GM12878 (cell line): ENCODE data around the gene FAM89B. TPM values are rescaled to one million over a fixed set of nuclear protein-coding genes. Genes with fewer than 3 reads are reported as not detected.

Experiments used
- ATAC-seq: fragments of 200-7000 bp; cut with Tn5 transposase; 3 replicates; pipeline ENCODE4 v1.9.1; 2020; ENCODE audit warnings: mild to moderate bottlenecking, moderate library complexity
- BruUV-seq: library from RNA; stranded (reverse); fragments of 400-500 nt; replicated peaks from 2 replicates; lab custom pipeline; 2021; lab: Mats Ljungman, UMichigan
- CTCF ChIA-PET: fragments of 300-600 bp; sonication (Branson Sonifier 250); formaldehyde crosslinking; extraction: SDS; loops from one replicate; lab custom pipeline; 2021; ENCODE audit warnings: inconsistent platforms; lab: Yijun Ruan, JAX
- POLR2A ChIA-PET: fragments of 350-600 bp; formaldehyde crosslinking; extraction: SDS; loops from one replicate; lab custom pipeline; 2021; ENCODE audit warnings: inconsistent platforms; lab: Charles Lee
- RAD21 ChIA-PET: fragments of 300-600 bp; sonication (Branson Sonifier 250); formaldehyde crosslinking; loops from one replicate; lab custom pipeline; 2023; ENCODE audit warnings: antibody characterized with exemption; ENCODE audit not compliant: unreplicated experiment; lab: Charles Lee
- SMC1A ChIA-PET: fragments of 300-600 bp; sonication (Branson Sonifier 250); formaldehyde crosslinking; loops from one replicate; lab custom pipeline; 2023; ENCODE audit not compliant: unreplicated experiment, uncharacterized antibody; lab: Charles Lee
- DNase-seq: peaks from one replicate; pipeline ENCODE4 v3.0.0-alpha.2; 2011; ENCODE audit warnings: low read depth, low spot score
- FAIRE-seq: peaks from 3 replicates; lab custom pipeline; 2011; peaks lifted over from hg19 to GRCh38; lab: Jason Lieb, UNC
- H2AFZ ChIP-seq: 2 replicates; pipeline ENCODE4 v1.6.0; 2011; ENCODE audit warnings: low read depth, low read length, control low read depth; ENCODE audit not compliant: control insufficient read depth
- H3K27ac ChIP-seq: 2 replicates; pipeline ENCODE4 v1.5.1; 2011; ENCODE audit warnings: control low read depth; ENCODE audit not compliant: control insufficient read depth, insufficient read depth
- H3K27me3 ChIP-seq, 2 experiments: replicated peaks in 1 of 2; 2 replicates each; pipeline versions ENCODE4 v1.6.0 to v1.6.1; 2011; ENCODE audit warnings: low read length in 1 of 2; ENCODE audit not compliant: control insufficient read depth in 2 of 2, insufficient read depth in 2 of 2
- H3K36me3 ChIP-seq, 2 experiments: 2 replicates each; pipeline ENCODE4 v1.5.1; 2011; ENCODE audit warnings: low read length in 1 of 2; ENCODE audit not compliant: control insufficient read depth in 2 of 2, insufficient read depth in 2 of 2
- H3K4me1 ChIP-seq: 2 replicates; pipeline ENCODE4 v1.6.1; 2011; ENCODE audit warnings: mild to moderate bottlenecking, low read length, moderate library complexity, mixed read lengths; ENCODE audit not compliant: control insufficient read depth, insufficient read depth
- H3K4me2 ChIP-seq: 2 replicates; pipeline ENCODE4 v1.6.0; 2011; ENCODE audit warnings: control low read depth; ENCODE audit not compliant: control insufficient read depth, insufficient read depth
- H3K4me3 ChIP-seq: fragments of 200-600 bp; sonication (generic); 2 replicates; pipeline ENCODE4 v1.5.1; 2016
- H3K79me2 ChIP-seq: 2 replicates; pipeline ENCODE4 v1.6.0; 2011; ENCODE audit warnings: low read length; ENCODE audit not compliant: control insufficient read depth, insufficient read depth
- H3K9ac ChIP-seq: 2 replicates; pipeline ENCODE4 v1.8.0; 2011; ENCODE audit warnings: low read length, control low read depth, mixed read lengths; ENCODE audit not compliant: control insufficient read depth, insufficient read depth
- H3K9me3 ChIP-seq: replicated peaks from 3 replicates; pipeline ENCODE4 v1.5.1; 2011; ENCODE audit warnings: mild to moderate bottlenecking, low read length; ENCODE audit not compliant: control insufficient read depth, insufficient read depth
- H4K20me1 ChIP-seq: 2 replicates; pipeline ENCODE4 v1.6.0; 2011; ENCODE audit not compliant: control insufficient read depth, insufficient read depth
- BHLHE40 ChIP-seq, 2 experiments: fragments of 450-650 bp in 1 of 2; IDR thresholded peaks; 2 replicates each; pipeline ENCODE4 v1.6.1; 2011 to 2017; ENCODE audit warnings: low read depth in 2 of 2, borderline replicate concordance in 1 of 2, improper control_type of control experiment in 1 of 2, low read length in 1 of 2, mild to moderate bottlenecking in 1 of 2
- CREB1 ChIP-seq: IDR thresholded peaks from 2 replicates; pipeline ENCODE4 v1.6.1; 2012; ENCODE audit warnings: low read depth, mild to moderate bottlenecking, inconsistent platforms
- CTCF ChIP-seq, 3 experiments: IDR thresholded peaks in 2 of 3; conservative IDR thresholded peaks in 1 of 3; 2 replicates each; pipeline ENCODE4 v1.5.1; 2011; ENCODE audit warnings: low read depth in 3 of 3, low read length in 3 of 3, mild to moderate bottlenecking in 3 of 3, control low read depth in 2 of 3, moderate library complexity in 2 of 3, inconsistent platforms in 1 of 3, mixed read lengths in 1 of 3; ENCODE audit not compliant: control insufficient read depth in 2 of 3, insufficient read depth in 1 of 3; ENCODE audit errors: extremely low read depth in 1 of 3
- DPF2 ChIP-seq: fragments of 450-650 bp; IDR thresholded peaks from 2 replicates; pipeline ENCODE4 v1.6.1; 2017; ENCODE audit warnings: mild to moderate bottlenecking
- EGR1 ChIP-seq, 2 experiments: IDR thresholded peaks; 1 replicate in 1 of 2; 2 replicates in 1 of 2; pipeline ENCODE4 v1.6.1; 2011 to 2012; ENCODE audit warnings: low read depth in 2 of 2, low read length in 2 of 2, borderline replicate concordance in 1 of 2, mild to moderate bottlenecking in 1 of 2, moderate library complexity in 1 of 2
- MEF2A ChIP-seq: IDR thresholded peaks from 2 replicates; pipeline ENCODE4 v1.6.1; 2011; ENCODE audit warnings: low read depth, mild to moderate bottlenecking, low read length, moderate library complexity; ENCODE audit not compliant: insufficient read depth
- MLLT1 ChIP-seq: fragments of 450-650 bp; IDR thresholded peaks from 2 replicates; pipeline ENCODE4 v1.6.1; 2016; ENCODE audit warnings: mild to moderate bottlenecking
- PML ChIP-seq: IDR thresholded peaks from 2 replicates; pipeline ENCODE4 v1.6.1; 2012; ENCODE audit warnings: low read length, inconsistent platforms
- POLR2A ChIP-seq: IDR thresholded peaks from 2 replicates; pipeline ENCODE4 v1.6.1; 2011; ENCODE audit warnings: low read depth, mild to moderate bottlenecking, low read length
- POLR2AphosphoS2 ChIP-seq: IDR thresholded peaks from 2 replicates; pipeline ENCODE4 v1.6.1; 2011; ENCODE audit warnings: low read depth, mild to moderate bottlenecking, low read length, improper control_type of control experiment, moderate library complexity
- RAD21 ChIP-seq: IDR thresholded peaks from 2 replicates; pipeline ENCODE4 v1.6.1; 2011; ENCODE audit warnings: mild to moderate bottlenecking, low read depth, low read length, moderate library complexity; ENCODE audit not compliant: insufficient read depth
- RAD51 ChIP-seq: fragments of 450-650 bp; IDR thresholded peaks from 2 replicates; pipeline ENCODE4 v1.6.1; 2016; ENCODE audit warnings: moderate library complexity, mild to moderate bottlenecking, inconsistent platforms
- SIN3A ChIP-seq: IDR thresholded peaks from 2 replicates; pipeline ENCODE4 v1.6.1; 2012; ENCODE audit warnings: low read depth, low read length, improper control_type of control experiment
- SMC3 ChIP-seq: IDR thresholded peaks from 2 replicates; pipeline ENCODE4 v1.6.1; 2011; ENCODE audit warnings: low read length, improper control_type of control experiment, borderline replicate concordance
- ZNF217 ChIP-seq: fragments of 450-650 bp; IDR thresholded peaks from 2 replicates; pipeline ENCODE4 v1.6.1; 2017; ENCODE audit warnings: antibody characterized with exemption, mild to moderate bottlenecking
- ZNF24 ChIP-seq: fragments of 450-650 bp; IDR thresholded peaks from 2 replicates; pipeline ENCODE4 v1.6.1; 2017; ENCODE audit warnings: antibody characterized with exemption, mild to moderate bottlenecking
- WGBS: methylation state at CpG from one replicate; pipeline ENCODE4 v1.1.6; 2016; ENCODE audit warnings: low lambda C conversion rate; ENCODE audit not compliant: insufficient replicate concordance, insufficient coverage; ENCODE audit errors: missing lambda C conversion rate; 5-methylcytosine and 5-hydroxymethylcytosine counted together
- in situ Hi-C: fragments of 300-500 bp; cut with MboI; formaldehyde crosslinking; loops from 9 replicates; pipeline ENCODE4 v1.14.3; 2018; ENCODE audit warnings: mixed read lengths
- intact Hi-C: fragments of 100-400 bp; cut with micrococcal nuclease; formaldehyde crosslinking; loops from one replicate; pipeline ENCODE4 v1.14.2; 2022; ENCODE audit not compliant: unreplicated experiment
- polyA plus RNA-seq, 11 experiments: library from polyadenylated mRNA; depleted of rRNA in 4 of 11; unstranded in 6 of 11; stranded (reverse) in 5 of 11; fragments of >200 nt; fragmentation: Nextera tagmentation in 4 of 11; fragmentation: Illumina TruSeq in 1 of 11; extraction: Ambion mirVana in 4 of 11; extraction: Trizol in 1 of 11; gene quantifications; 1 replicate in 1 of 11; 2 replicates in 10 of 11; pipeline versions ENCODE4 v1.2.1 to v1.2.3, GENCODE V29; 2011 to 2016; ENCODE audit warnings: inconsistent platforms in 2 of 11, missing spikeins in 2 of 11, low read depth in 1 of 11
- total RNA-seq, 4 experiments: library from RNA; depleted of rRNA in 3 of 4; stranded (reverse); fragments of >200 nt in 3 of 4; fragmentation: Illumina TruSeq in 1 of 4; extraction: Trizol in 1 of 4; gene quantifications; 2 replicates each; pipeline versions ENCODE4 v1.2.1 to v1.2.3, GENCODE V29; 2013 to 2021

FAM89B gene
- total and polyA plus RNA-seq, 10 of the 15 experiments (the other 5 are each of a cell fraction or from before 2014, with no cell fraction given) = 0.34 to 36.7 (median 9.8) TPM

GRCh38 chr11:65592858-65593517, 20.6 kb downstream of the FAM89B start (continued):
- no peak for TF ChIP-seq ZNF24
- no peak for TF ChIP-seq MEF2A
- no peak for TF ChIP-seq POLR2AphosphoS2
- no peak for TF ChIP-seq BHLHE40 (IDR thresholded peaks at IDR 0.05; ENCODE audit: borderline replicate concordance in 1 of 2, low read depth in 2 of 2, low read length in 1 of 2)
- no peak for TF ChIP-seq EGR1 (IDR thresholded peaks at IDR 0.05; ENCODE audit: borderline replicate concordance in 1 of 2, low read depth in 2 of 2, low read length in 2 of 2)

GRCh38 chr11:65593518-65594414, 21.4 kb downstream of the FAM89B start:
- SMC1A ChIA-PET = interaction anchor here (0.7 to 2.3 kb wide), 11 partner anchors 10 to 125 kb away, joined by 3 to 18 read pairs (median 5); partner anchors contain the start of genes EHBP1L1, FAM89B and PCNX3
- Histone ChIP-seq H4K20me1 (no peaks in the 10 kb centered on the region), H3K4me1 (peaks cover 11% of the 10 kb centered on the region), H3K27me3 (no peaks in the 10 kb centered on the region), H3K9ac (no peak overlapping the region), H3K9me3 (no peaks in the 10 kb centered on the region), H3K36me3 (peaks cover under 1 to 2% of the 10 kb centered on the region in 2 experiments; a peak in 3 of 4 replicates), H3K4me2 (no peak overlapping the region), H3K4me3 (no peak overlapping the region), H3K27ac (no peak overlapping the region), H2AFZ (no peak overlapping the region), H3K79me2 (peaks cover under 1% of the 10 kb centered on the region; the same call in 1 of the 2 replicates)
- WGBS = 86% methylated on average over 26 of the region's 26 CpGs
- intact Hi-C loops = no loop called here
- no TSS peak for BruUV-seq
- no peak for DNase-seq
- FAIRE-seq = peak; percentile 13
- in situ Hi-C loops = no loop called here
- POLR2A ChIA-PET = interaction anchor here (0.7 to 2.2 kb wide), 7 partner anchors 12 to 53 kb away, joined by 3 to 12 read pairs (median 4); partner anchors contain the start of genes FAM89B and SIPA1
- RAD21 ChIA-PET = interaction anchor here (0.5 to 2.8 kb wide), 8 partner anchors 18 to 364 kb away, joined by 3 to 18 read pairs (median 6); partner anchors contain the start of genes EHBP1L1, FAM89B, MAP3K11 and SIPA1
- ATAC-seq = peak; percentile 68
- CTCF ChIA-PET = interaction anchor here (0.6 to 3.3 kb wide), 18 partner anchors 9 to 368 kb away, joined by 3 to 39 read pairs (median 7); partner anchors contain the start of genes EHBP1L1, FAM89B, PCNX3 and ZNRD2
- peak; percentile 68 for TF ChIP-seq SMC3
- TF ChIP-seq ZNF217 = no peak
- 0 out of 3 replicates have a peak, but pooled peaks of 1 of the 2 experiments have one; percentile 8 for TF ChIP-seq EGR1 (IDR thresholded peaks at IDR 0.05; ENCODE audit: borderline replicate concordance in 1 of 2, low read depth in 2 of 2, low read length in 2 of 2)
- TF ChIP-seq CTCF (IDR thresholded peaks at IDR 0.05 in 2 of 3, conservative IDR thresholded peaks at IDR 0.05 in 1 of 3; ENCODE audit: control insufficient read depth in 2 of 3, extremely low read depth in 1 of 3, insufficient read depth in 1 of 3, low read depth in 3 of 3, low read length in 3 of 3) = peak; percentile 62 to 71 (median 63)
- no peak for TF ChIP-seq MEF2A
- TF ChIP-seq POLR2A = peak; percentile 48
- 0 out of 2 replicates have a peak, but pooled peaks have one; percentile 13 for TF ChIP-seq DPF2
- 0 out of 2 replicates have a peak, but pooled peaks have one; percentile 14 for TF ChIP-seq CREB1
- peak; percentile 72; the same call in 1 of the 2 replicates for TF ChIP-seq PML
- peak; percentile 44 for TF ChIP-seq RAD21
- TF ChIP-seq SIN3A = no peak
- TF ChIP-seq RAD51 = no peak
- no peak for TF ChIP-seq MLLT1
